Endothelial cell of umbilical vein (primary cell): ENCODE data around the gene WAPL. TPM values are rescaled to one million over a fixed set of nuclear protein-coding genes. Genes with fewer than 3 reads are reported as not detected.

ENCODE experiments used
- BruUV-seq: library from RNA; stranded (reverse); fragments of 400-500 nt; replicated peaks from 2 replicates; lab custom pipeline; 2021; lab: Mats Ljungman, UMichigan
- CTCF ChIA-PET: fragments of 300-600, 350-600 bp; sonication (Branson Sonifier 250); formaldehyde crosslinking; loops from one replicate; lab custom pipeline; 2021; ENCODE audit warnings: antibody characterized with exemption, inconsistent platforms; lab: Charles Lee
- POLR2A ChIA-PET: fragments of 300-600, 350-600 bp; sonication (Branson Sonifier 250); formaldehyde crosslinking; loops from one replicate; lab custom pipeline; 2021; ENCODE audit warnings: antibody characterized with exemption, inconsistent platforms; lab: Charles Lee
- DNase-seq: peaks from one replicate; pipeline ENCODE4 v3.0.0-alpha.2; 2011; ENCODE audit warnings: low read depth, low spot score
- FAIRE-seq: peaks from 2 replicates; lab custom pipeline; 2011; peaks lifted over from hg19 to GRCh38; lab: Jason Lieb, UNC
- H2AFZ ChIP-seq: 2 replicates; pipeline ENCODE4 v1.6.0; 2012; ENCODE audit warnings: low read depth, low read length, control low read depth, inconsistent platforms
- H3K27ac ChIP-seq: 2 replicates; pipeline ENCODE4 v1.5.1; 2011; ENCODE audit warnings: low read depth, mild to moderate bottlenecking, control low read depth, low read length, moderate library complexity; ENCODE audit not compliant: insufficient read depth
- H3K27me3 ChIP-seq, 2 experiments: 2 replicates each; pipeline versions ENCODE4 v1.6.0 to v1.6.1; 2011; ENCODE audit warnings: low read length in 2 of 2, mixed read lengths in 1 of 2; ENCODE audit not compliant: control insufficient read depth in 2 of 2, insufficient read depth in 2 of 2
- H3K36me3 ChIP-seq, 2 experiments: 2 replicates in 1 of 2; 3 replicates in 1 of 2; pipeline ENCODE4 v1.5.1; 2011; ENCODE audit warnings: low read length in 2 of 2, mild to moderate bottlenecking in 1 of 2, moderate library complexity in 1 of 2; ENCODE audit not compliant: control insufficient read depth in 2 of 2, insufficient read depth in 2 of 2; ENCODE audit errors: extremely low read depth in 1 of 2
- H3K4me1 ChIP-seq: 3 replicates; pipeline ENCODE4 v1.5.1; 2011; ENCODE audit warnings: mild to moderate bottlenecking, low read length; ENCODE audit not compliant: control insufficient read depth, insufficient read depth; ENCODE audit errors: extremely low read depth
- H3K4me2 ChIP-seq: 2 replicates; pipeline ENCODE4 v1.6.1; 2011; ENCODE audit warnings: low read length, control low read depth, mixed read lengths; ENCODE audit not compliant: insufficient read depth
- H3K4me3 ChIP-seq, 3 experiments: fragments of 200-600 bp in 1 of 3; sonication (generic), shearing (Covaris generic) in 1 of 3; replicated peaks in 1 of 3; 2 replicates each; pipeline ENCODE4 v1.5.1; 2011 to 2016; ENCODE audit warnings: control low read depth in 3 of 3, low read length in 3 of 3, mild to moderate bottlenecking in 2 of 3, inconsistent platforms in 1 of 3, low read depth in 1 of 3, moderate library complexity in 1 of 3; ENCODE audit not compliant: insufficient read depth in 1 of 3
- H3K79me2 ChIP-seq: 2 replicates; pipeline ENCODE4 v1.6.0; 2012; ENCODE audit warnings: low read length, inconsistent platforms; ENCODE audit not compliant: control insufficient read depth, insufficient read depth
- H3K9ac ChIP-seq: replicated peaks from 2 replicates; pipeline ENCODE3; 2011; ENCODE audit warnings: low read length, control low read depth; ENCODE audit not compliant: insufficient read depth; ENCODE audit errors: extremely low read depth
- H3K9me1 ChIP-seq: replicated peaks from 3 replicates; pipeline ENCODE4 v1.6.0; 2011; ENCODE audit warnings: mild to moderate bottlenecking, low read length; ENCODE audit not compliant: control insufficient read depth, insufficient read depth; ENCODE audit errors: extremely low read depth
- H3K9me3 ChIP-seq: replicated peaks from 2 replicates; pipeline ENCODE4 v1.5.1; 2012; ENCODE audit warnings: low read length, inconsistent platforms; ENCODE audit not compliant: control insufficient read depth, insufficient read depth
- H4K20me1 ChIP-seq: replicated peaks from 2 replicates; pipeline ENCODE3; 2011; ENCODE audit warnings: mild to moderate bottlenecking, low read length; ENCODE audit not compliant: control insufficient read depth, insufficient read depth; ENCODE audit errors: extremely low read depth
- CTCF ChIP-seq, 2 donors: IDR thresholded peaks; 1 replicate in 1 of 2; 2 replicates in 1 of 2; pipeline ENCODE4 v1.5.1; 2011; ENCODE audit warnings: low read length in 2 of 2, mild to moderate bottlenecking in 2 of 2, moderate library complexity in 2 of 2, control low read depth in 1 of 2, inconsistent platforms in 1 of 2, low read depth in 1 of 2; ENCODE audit not compliant: insufficient read depth in 1 of 2; ENCODE audit errors: extremely low read depth in 1 of 2
- EZH2 ChIP-seq: IDR thresholded peaks from 2 replicates; pipeline ENCODE4 v1.6.1; 2012; ENCODE audit warnings: borderline replicate concordance, low read depth, mild to moderate bottlenecking, moderate library complexity, low read length, inconsistent platforms; ENCODE audit not compliant: severe bottlenecking
- FOS ChIP-seq: IDR thresholded peaks from 2 replicates; pipeline ENCODE4 v1.6.1; 2011; ENCODE audit warnings: mild to moderate bottlenecking, low read length, moderate library complexity, borderline replicate concordance; ENCODE audit not compliant: insufficient read depth
- GATA2 ChIP-seq: IDR thresholded peaks from 2 replicates; pipeline ENCODE4 v1.7.0; 2011; ENCODE audit warnings: low read depth, mild to moderate bottlenecking, moderate library complexity, mixed read lengths, low read length; ENCODE audit not compliant: insufficient read length, insufficient read depth
- JUN ChIP-seq: IDR thresholded peaks from 2 replicates; pipeline ENCODE4 v1.6.1; 2011; ENCODE audit warnings: borderline replicate concordance, low read depth; ENCODE audit not compliant: insufficient read length, insufficient read depth
- MAX ChIP-seq: IDR thresholded peaks from 2 replicates; pipeline ENCODE4 v1.6.1; 2011; ENCODE audit not compliant: insufficient read depth, insufficient read length
- MYC ChIP-seq: IDR thresholded peaks from one replicate; pipeline ENCODE4 v1.6.1; 2011; ENCODE audit warnings: mild to moderate bottlenecking, low read depth, low read length
- POLR2A ChIP-seq: IDR thresholded peaks from 2 replicates; pipeline ENCODE4 v1.6.1; 2012; ENCODE audit warnings: low read depth, mild to moderate bottlenecking, control low read depth, low read length
- POLR2AphosphoS5 ChIP-seq: IDR thresholded peaks from 2 replicates; pipeline ENCODE4 v1.6.1; 2012; ENCODE audit warnings: low read depth, mild to moderate bottlenecking, control low read depth, low read length, moderate library complexity; ENCODE audit not compliant: insufficient read depth
- dilution Hi-C: fragments of 300-500 bp; cut with MboI; formaldehyde crosslinking; loops from one replicate; pipeline ENCODE4 v1.15.0; 2019; ENCODE audit warnings: low sequenced_read_pairs; ENCODE audit not compliant: extremely low pct_ligation_motif_present
- intact Hi-C: fragments of 100-400 bp; cut with micrococcal nuclease; formaldehyde crosslinking; loops from one replicate; pipeline ENCODE4 v1.10.0; 2022
- polyA plus RNA-seq, 4 experiments: library from polyadenylated mRNA; depleted of rRNA in 3 of 4; stranded (reverse) in 3 of 4; unstranded in 1 of 4; fragments of >200 nt; gene quantifications; 2 replicates each; pipeline versions ENCODE4 v1.2.1 to v1.2.3, GENCODE V29; 2011 to 2012; ENCODE audit warnings: missing spikeins in 1 of 4
- total RNA-seq: library from RNA; stranded (reverse); gene quantifications from 2 replicates; pipeline ENCODE4 v1.2.3, GENCODE V29; 2021

The WAPL gene
- total and polyA plus RNA-seq, 2 donors (not counting 3 experiments of a cell fraction or from before 2014, with no cell fraction given) = 9.2 to 35.1 TPM

- intact Hi-C loops (no loop called here), dilution Hi-C loops (no loop called here)
- H3K36me3 ChIP-seq = no peaks in the 10 kb centered on the region
- H4K20me1 ChIP-seq = no peaks in the 10 kb centered on the region
- ChIA-PET POLR2A (no interaction called here), CTCF (interaction anchor here (0.8 to 1.5 kb wide), 2 partner anchors 16 to 20 kb away, joined by 3 read pairs; no protein-coding TSS in a partner anchor)
- no peak overlapping the region for H3K27ac ChIP-seq
- H3K4me3 ChIP-seq = no peak overlapping the region
- no TSS peak for BruUV-seq
- no peaks in the 10 kb centered on the region for H3K9me3 ChIP-seq
- H2AFZ ChIP-seq = no peak overlapping the region
- H3K79me2 ChIP-seq = no peaks in the 10 kb centered on the region
- no peaks in the 10 kb centered on the region for H3K9me1 ChIP-seq
- H3K27me3 ChIP-seq = peaks cover 3 to 5% of the 10 kb centered on the region in 2 experiments
- no peak overlapping the region for H3K4me2 ChIP-seq
- FAIRE-seq (no peak), DNase-seq (no peak)
- no peaks in the 10 kb centered on the region for H3K4me1 ChIP-seq
- no peak overlapping the region for H3K9ac ChIP-seq
- TF ChIP-seq MAX = no peak
- TF ChIP-seq CTCF (IDR thresholded peaks at IDR 0.05; ENCODE audit: extremely low read depth in 1 of 2, insufficient read depth in 1 of 2, low read depth in 1 of 2, low read length in 2 of 2) = no peak
- TF ChIP-seq POLR2AphosphoS5 = no peak
- no peak for TF ChIP-seq MYC
- no peak for TF ChIP-seq EZH2
- TF ChIP-seq JUN = no peak
- no peak for TF ChIP-seq FOS
- TF ChIP-seq GATA2 = no peak
- TF ChIP-seq POLR2A = no peak
Observed at GRCh38 chr10:86419101-86419500, 102.5 kb downstream of the WAPL start.
